ENCODE data around the gene TRIM47.

DNA sequence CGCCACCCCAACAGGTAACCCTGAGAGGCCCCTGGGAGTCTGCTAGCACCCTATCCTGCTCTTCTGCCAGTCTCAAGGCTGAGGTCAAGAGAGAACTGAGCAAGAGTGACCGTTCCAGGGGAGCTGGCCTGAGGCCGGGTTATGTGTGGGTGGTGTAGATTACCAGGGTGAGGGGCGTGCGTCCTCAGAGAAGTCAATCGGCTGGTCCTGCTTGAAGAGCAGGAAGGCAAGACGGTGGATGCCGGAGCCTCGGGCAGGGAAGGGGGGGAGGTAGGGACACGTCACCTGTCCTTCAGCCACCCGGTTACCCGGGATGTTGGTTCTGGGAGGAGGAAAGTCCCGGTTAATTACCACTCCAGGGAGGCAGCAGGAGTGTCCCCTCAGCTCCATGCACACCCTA lies 21.0 kb upstream of the TRIM47 start:
- no peak for TF ChIP-seq CTCF (IDR thresholded peaks at IDR 0.05)
- no peak for TF ChIP-seq POLR2AphosphoS5 (IDR thresholded peaks at IDR 0.05)

Measured in esophagus muscularis mucosa (tissue), 3 donors.